Neural cell (in vitro differentiated cells): ENCODE data around the gene WASF3. TPM values are rescaled to one million over a fixed set of nuclear protein-coding genes. Genes with fewer than 3 reads are reported as not detected.

Experiments
- H2AFZ ChIP-seq: fragments of 200-600, 300-800 bp; sonication (generic), shearing (Covaris generic); 2 replicates; pipeline ENCODE4 v1.6.0; 2014; ENCODE audit warnings: low read depth, mild to moderate bottlenecking, antibody characterized with exemption, low read length, moderate library complexity
- H3F3A ChIP-seq: fragments of 200-600 bp; shearing (Covaris generic); 2 replicates; pipeline ENCODE4 v1.6.1; 2016; ENCODE audit warnings: mild to moderate bottlenecking, moderate library complexity, mixed read lengths, antibody characterized with exemption, low read length; ENCODE audit not compliant: insufficient read depth, poor library complexity, severe bottlenecking
- H3K27ac ChIP-seq: fragments of 200-600, 300-800 bp; sonication (generic), shearing (Covaris generic); 2 replicates; pipeline ENCODE4 v1.5.1; 2014; ENCODE audit warnings: mild to moderate bottlenecking, low read length, moderate library complexity
- H3K27me3 ChIP-seq: fragments of 300-800, 200-600 bp; sonication (generic), shearing (Covaris generic); 2 replicates; pipeline ENCODE4 v1.6.0; 2014; ENCODE audit warnings: mild to moderate bottlenecking, low read depth, low read length, moderate library complexity; ENCODE audit not compliant: insufficient read depth
- H3K36me3 ChIP-seq: fragments of 300-800, 200-600 bp; sonication (generic), shearing (Covaris generic); 2 replicates; pipeline ENCODE4 v1.5.1; 2014; ENCODE audit warnings: mild to moderate bottlenecking, antibody characterized with exemption, low read length, moderate library complexity; ENCODE audit not compliant: insufficient read depth
- H3K4me2 ChIP-seq: fragments of 300-800, 200-600 bp; sonication (generic), shearing (Covaris generic); 2 replicates; pipeline ENCODE4 v1.6.0; 2014; ENCODE audit warnings: mild to moderate bottlenecking, low read length
- H3K4me3 ChIP-seq: fragments of 300-800, 200-600 bp; sonication (generic), shearing (Covaris generic); 2 replicates; pipeline ENCODE4 v1.5.1; 2014; ENCODE audit warnings: mild to moderate bottlenecking, low read length, moderate library complexity
- H3K79me2 ChIP-seq: fragments of 200-600 bp; shearing (Covaris generic); replicated peaks from 2 replicates; pipeline ENCODE4 v1.6.0; 2014; ENCODE audit warnings: mild to moderate bottlenecking, low read length, moderate library complexity; ENCODE audit not compliant: insufficient read depth
- H3K9ac ChIP-seq: fragments of 300-800, 200-600 bp; sonication (generic), shearing (Covaris generic); 2 replicates; pipeline ENCODE4 v1.6.1; 2016; ENCODE audit warnings: mild to moderate bottlenecking, low read length, mixed read lengths
- H3K9me2 ChIP-seq: fragments of 200-600 bp; shearing (Covaris generic); 2 replicates; pipeline ENCODE4 v1.6.1; 2016; ENCODE audit warnings: mild to moderate bottlenecking, low read length, mixed read lengths; ENCODE audit not compliant: insufficient read depth
- H3K9me3 ChIP-seq: fragments of 200-600, 300-800 bp; sonication (generic), shearing (Covaris generic); 2 replicates; pipeline ENCODE4 v1.6.1; 2016; ENCODE audit warnings: mild to moderate bottlenecking, mixed run types, low read length, moderate library complexity, mixed read lengths
- H4K20me1 ChIP-seq: fragments of 200-600 bp; shearing (Covaris generic); 2 replicates; pipeline ENCODE4 v1.6.1; 2016; ENCODE audit warnings: mild to moderate bottlenecking, mixed run types; ENCODE audit not compliant: insufficient read depth
- CTCF ChIP-seq: fragments of 450-650 bp; IDR thresholded peaks from 2 replicates; pipeline ENCODE4 v1.5.1; 2014; ENCODE audit warnings: antibody characterized with exemption, mild to moderate bottlenecking, moderate library complexity; ENCODE audit not compliant: poor library complexity, severe bottlenecking
- EP300 ChIP-seq: fragments of 450-650 bp; conservative IDR thresholded peaks from 2 replicates; pipeline ENCODE4 v1.6.1; 2014; ENCODE audit warnings: antibody characterized with exemption, mild to moderate bottlenecking, moderate library complexity; ENCODE audit not compliant: poor library complexity, severe bottlenecking
- EZH2 ChIP-seq: fragments of 200-600, 300-800 bp; shearing (Covaris generic), sonication (generic); IDR thresholded peaks from 2 replicates; pipeline ENCODE4 v1.6.1; 2014; ENCODE audit warnings: antibody characterized with exemption, low read length, borderline replicate concordance, mild to moderate bottlenecking; ENCODE audit not compliant: insufficient read depth, poor library complexity, severe bottlenecking
- MXI1 ChIP-seq: fragments of 450-650 bp; conservative IDR thresholded peaks from 2 replicates; pipeline ENCODE4 v1.6.1; 2014; ENCODE audit warnings: antibody characterized with exemption, mild to moderate bottlenecking; ENCODE audit not compliant: poor library complexity, severe bottlenecking
- POLR2AphosphoS5 ChIP-seq: IDR thresholded peaks from 2 replicates; pipeline ENCODE4 v1.6.1; 2012
- RAD21 ChIP-seq: fragments of 450-650 bp; conservative IDR thresholded peaks from 2 replicates; pipeline ENCODE4 v1.6.1; 2014; ENCODE audit warnings: antibody characterized with exemption, mild to moderate bottlenecking, moderate library complexity
- REST ChIP-seq: IDR thresholded peaks from 2 replicates; pipeline ENCODE4 v1.6.1; 2012; ENCODE audit warnings: borderline replicate concordance
- SMC3 ChIP-seq: fragments of 450-650 bp; conservative IDR thresholded peaks from 2 replicates; pipeline ENCODE4 v1.6.1; 2014; ENCODE audit warnings: antibody characterized with exemption, mild to moderate bottlenecking, moderate library complexity; ENCODE audit not compliant: poor library complexity
- TAF1 ChIP-seq: IDR thresholded peaks from 2 replicates; pipeline ENCODE4 v1.6.1; 2012; ENCODE audit warnings: low read depth
- polyA plus RNA-seq: library from polyadenylated mRNA; depleted of rRNA; stranded (reverse); fragments of >200 nt; gene quantifications from 2 replicates; pipeline ENCODE4 v1.2.3, GENCODE V29; 2014

The WASF3 gene
- polyA plus RNA-seq, 1 donor from 2014 or later = 44.5 TPM

GRCh38 chr13:26694609-26695359 lies 137.3 kb downstream of the WASF3 start:
- H3F3A ChIP-seq = no peaks in the 10 kb centered on the region
- no peak overlapping the region for H3K4me3 ChIP-seq
- H2AFZ ChIP-seq = no peak overlapping the region
- H3K9ac ChIP-seq = no peak overlapping the region
- H3K79me2 ChIP-seq = no peaks in the 10 kb centered on the region
- no peaks in the 10 kb centered on the region for H3K9me2 ChIP-seq
- no peak overlapping the region for H3K4me2 ChIP-seq
- no peak for TF ChIP-seq POLR2AphosphoS5
- no peak for TF ChIP-seq EP300
- TF ChIP-seq RAD21 = no peak
- no peak for TF ChIP-seq TAF1
- no peak for TF ChIP-seq MXI1
- TF ChIP-seq REST = no peak
- no peak for TF ChIP-seq SMC3
- TF ChIP-seq CTCF = no peak
- no peak for TF ChIP-seq EZH2
- H4K20me1 ChIP-seq = no peaks in the 10 kb centered on the region
- H3K36me3 ChIP-seq = no peaks in the 10 kb centered on the region
- H3K27ac ChIP-seq = no peak overlapping the region
- H3K9me3 ChIP-seq = peaks cover 3% of the 10 kb centered on the region
- no peaks in the 10 kb centered on the region for H3K27me3 ChIP-seq

DNA sequence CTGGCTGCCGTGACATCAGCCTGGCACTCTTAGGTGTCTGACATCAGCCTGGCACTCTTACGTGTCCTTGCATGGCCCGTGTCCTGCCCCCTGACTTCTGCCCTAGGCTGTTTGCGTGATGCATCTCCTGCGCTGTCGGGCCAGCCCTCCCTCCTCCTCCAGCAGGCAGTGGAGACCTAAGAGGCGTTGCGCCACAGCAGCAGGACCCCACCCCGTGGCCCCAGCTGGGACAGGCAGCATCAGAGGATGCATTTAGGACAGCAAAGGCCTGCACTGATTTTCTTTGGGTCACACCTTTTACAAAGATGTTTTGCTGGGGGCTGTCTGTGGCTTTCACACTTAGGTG lies 137.8 kb downstream of the WASF3 start:
- Histone ChIP-seq H4K20me1 (no peaks in the 10 kb centered on the region), H3K79me2 (no peaks in the 10 kb centered on the region), H3K4me2 (no peak overlapping the region), H3F3A (no peaks in the 10 kb centered on the region), H2AFZ (no peak overlapping the region), H3K9me3 (no peaks in the 10 kb centered on the region), H3K9ac (no peak overlapping the region), H3K4me3 (no peak overlapping the region), H3K27me3 (no peaks in the 10 kb centered on the region), H3K36me3 (no peaks in the 10 kb centered on the region), H3K9me2 (no peaks in the 10 kb centered on the region), H3K27ac (no peak overlapping the region)
- TF ChIP-seq SMC3 (no peak), EZH2 (no peak), RAD21 (no peak), CTCF (no peak), EP300 (no peak), MXI1 (no peak), REST (no peak), POLR2AphosphoS5 (no peak), TAF1 (no peak)
